OCI-M2 (cell line): ENCODE data around the gene MCAT.

Source experiments
- DNase-seq: peaks from one replicate; lab custom pipeline; 2025; ENCODE audit not compliant: unreplicated experiment; lab: John Stamatoyannopoulos, UW

Gene MCAT

GRCh38 chr22:43173566-43173965, 30.4 kb upstream of the MCAT start:
- DNase-seq: no peak

- no peak for DNase-seq
Measured at GRCh38 chr22:43172191-43172590, 29.0 kb upstream of the MCAT start.

GRCh38 chr22:43171607-43172006, 28.4 kb upstream of the MCAT start:
- DNase-seq: no peak

- no peak for DNase-seq
Measured at GRCh38 chr22:43171019-43171491, 27.9 kb upstream of the MCAT start.

GRCh38 chr22:43170131-43170480, 26.9 kb upstream of the MCAT start:
- no peak for DNase-seq

- no peak for DNase-seq
Measured at GRCh38 chr22:43169310-43170130, 26.3 kb upstream of the MCAT start.

- DNase-seq: no peak
Measured at GRCh38 chr22:43168471-43169309, 25.5 kb upstream of the MCAT start.

GRCh38 chr22:43167001-43167589, 23.9 kb upstream of the MCAT start:
- DNase-seq: no peak

- no peak for DNase-seq
Measured at GRCh38 chr22:43166132-43166930, 23.1 kb upstream of the MCAT start.

- no peak for DNase-seq
Measured at GRCh38 chr22:43164636-43165035, 21.4 kb upstream of the MCAT start.

GRCh38 chr22:43163241-43163795, 20.1 kb upstream of the MCAT start:
- DNase-seq: no peak

- no peak for DNase-seq
Measured at GRCh38 chr22:43162412-43163150, 19.4 kb upstream of the MCAT start.

GRCh38 chr22:43160497-43161126, 17.4 kb upstream of the MCAT start:
- DNase-seq: no peak

- DNase-seq: no peak
Measured at GRCh38 chr22:43159484-43160178, 16.4 kb upstream of the MCAT start.

- DNase-seq: no peak
Measured at GRCh38 chr22:43158778-43159483, 15.7 kb upstream of the MCAT start.

- DNase-seq: no peak
Measured at GRCh38 chr22:43157874-43158546, 14.8 kb upstream of the MCAT start.

- no peak for DNase-seq
Measured at GRCh38 chr22:43156413-43156812, 13.2 kb upstream of the MCAT start.

- DNase-seq: no peak
Measured at GRCh38 chr22:43155789-43156188, 12.6 kb upstream of the MCAT start.
